Glomerular visceral epithelial cell (primary cell): ENCODE data around the gene STUM.

Experiments used
- DNase-seq: peaks from one replicate; pipeline ENCODE4 v3.0.0-alpha.2; 2016; ENCODE audit errors: extremely low spot score

The STUM gene

GRCh38 chr1:226560243-226560642 is 11.7 kb downstream of the STUM start:
- no peak for DNase-seq

- DNase-seq: no peak
Measured at GRCh38 chr1:226562989-226563388, 14.4 kb downstream of the STUM start.

GRCh38 chr1:226563666-226564065 is 15.1 kb downstream of the STUM start:
- DNase-seq: no peak

- no peak for DNase-seq
Measured at GRCh38 chr1:226565476-226565875, 16.9 kb downstream of the STUM start.

GRCh38 chr1:226566234-226566633 is 17.7 kb downstream of the STUM start:
- no peak for DNase-seq

GRCh38 chr1:226566760-226567159 is 18.2 kb downstream of the STUM start:
- no peak for DNase-seq

GRCh38 chr1:226568077-226568831 is 19.7 kb downstream of the STUM start:
- DNase-seq: no peak

- DNase-seq: no peak
Measured at GRCh38 chr1:226568975-226569741, 20.6 kb downstream of the STUM start.

- no peak for DNase-seq
Measured at GRCh38 chr1:226569879-226570547, 21.4 kb downstream of the STUM start.

GRCh38 chr1:226571893-226572292 is 23.3 kb downstream of the STUM start:
- DNase-seq: no peak

- no peak for DNase-seq
Measured at GRCh38 chr1:226572325-226572726, 23.8 kb downstream of the STUM start.

GRCh38 chr1:226574044-226574443 is 25.5 kb downstream of the STUM start:
- DNase-seq: no peak

GRCh38 chr1:226574591-226575435 is 26.2 kb downstream of the STUM start:
- DNase-seq: no peak

GRCh38 chr1:226575436-226575720 is 26.8 kb downstream of the STUM start:
- DNase-seq: no peak

GRCh38 chr1:226575739-226576378 is 27.3 kb downstream of the STUM start:
- no peak for DNase-seq

GRCh38 chr1:226576601-226577000 is 28.0 kb downstream of the STUM start:
- no peak for DNase-seq

GRCh38 chr1:226577401-226578180 is 29.0 kb downstream of the STUM start:
- DNase-seq: no peak

- DNase-seq: no peak
Measured at GRCh38 chr1:226578946-226579578, 30.5 kb downstream of the STUM start.

GRCh38 chr1:226579781-226580323 is 31.3 kb downstream of the STUM start:
- no peak for DNase-seq
